ENCODE data around the gene PRKAG2. TPM values are rescaled to one million over a fixed set of nuclear protein-coding genes. Genes with fewer than 3 reads are reported as not detected.
"Not testable (repeated sequence)": the region's sequence is repeated elsewhere in the genome, so short reads cannot be mapped to it uniquely, and the experiment has no call there.

Gene PRKAG2
- total RNA-seq, 2 donors from 2014 or later, result 21.6 to 31.7 TPM

DNA sequence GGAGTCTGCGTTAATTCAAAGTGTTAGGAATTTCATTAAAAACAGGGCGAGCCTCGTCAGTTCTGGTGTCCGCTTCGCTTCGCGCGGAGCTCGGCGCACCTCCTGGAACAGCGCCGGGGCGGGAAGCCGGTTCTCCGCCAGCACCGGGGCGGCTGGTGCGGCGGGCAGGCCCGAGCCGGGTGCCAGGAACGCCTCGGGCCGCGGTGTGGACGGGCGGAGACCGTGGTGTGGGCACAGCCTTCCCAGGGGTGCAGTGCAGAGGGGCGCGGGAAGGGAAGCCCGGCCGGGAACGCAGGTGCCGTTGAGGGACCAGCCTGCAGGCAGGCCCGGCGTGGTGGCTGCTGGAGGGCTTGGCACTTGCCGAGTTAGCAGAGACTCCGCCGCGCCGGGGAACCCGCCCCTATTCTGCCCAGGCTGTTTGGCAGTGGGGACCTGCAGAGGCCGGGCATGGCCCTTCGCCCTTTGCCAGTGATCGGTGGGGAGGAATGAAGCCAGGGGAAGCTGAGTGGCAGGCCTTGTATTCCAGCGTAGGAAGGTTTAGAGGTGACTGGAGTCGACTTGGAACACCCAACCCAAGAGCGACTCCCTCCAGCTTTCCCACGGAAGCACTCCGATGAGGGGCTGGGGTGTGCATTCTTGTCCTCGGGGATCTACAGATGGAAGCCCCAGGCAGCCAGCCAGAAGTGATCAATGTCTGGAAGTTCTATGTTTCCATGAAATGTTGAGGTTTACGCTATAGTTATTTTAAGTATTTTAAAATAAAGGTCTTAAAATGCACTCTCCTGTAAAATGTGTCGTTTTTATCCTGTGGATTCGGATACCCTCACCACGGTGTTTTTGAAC, 356.3 kb downstream of the PRKAG2 start:
- H3K36me3 Mint-ChIP-seq (ENCODE audit: low read depth), result peaks cover 32% of the 10 kb centered on the region
- no peak for ATAC-seq (replicated peaks)
- H3K4me3 Mint-ChIP-seq, result peak overlapping the region; percentile 89
- peak overlapping the region; percentile 96 for H3K27ac Mint-ChIP-seq
- H3K27me3 Mint-ChIP-seq, result no peaks in the 10 kb centered on the region
- H3K9me3 Mint-ChIP-seq, result no peaks in the 10 kb centered on the region
- H3K4me1 Mint-ChIP-seq, result peaks cover 16% of the 10 kb centered on the region

DNA sequence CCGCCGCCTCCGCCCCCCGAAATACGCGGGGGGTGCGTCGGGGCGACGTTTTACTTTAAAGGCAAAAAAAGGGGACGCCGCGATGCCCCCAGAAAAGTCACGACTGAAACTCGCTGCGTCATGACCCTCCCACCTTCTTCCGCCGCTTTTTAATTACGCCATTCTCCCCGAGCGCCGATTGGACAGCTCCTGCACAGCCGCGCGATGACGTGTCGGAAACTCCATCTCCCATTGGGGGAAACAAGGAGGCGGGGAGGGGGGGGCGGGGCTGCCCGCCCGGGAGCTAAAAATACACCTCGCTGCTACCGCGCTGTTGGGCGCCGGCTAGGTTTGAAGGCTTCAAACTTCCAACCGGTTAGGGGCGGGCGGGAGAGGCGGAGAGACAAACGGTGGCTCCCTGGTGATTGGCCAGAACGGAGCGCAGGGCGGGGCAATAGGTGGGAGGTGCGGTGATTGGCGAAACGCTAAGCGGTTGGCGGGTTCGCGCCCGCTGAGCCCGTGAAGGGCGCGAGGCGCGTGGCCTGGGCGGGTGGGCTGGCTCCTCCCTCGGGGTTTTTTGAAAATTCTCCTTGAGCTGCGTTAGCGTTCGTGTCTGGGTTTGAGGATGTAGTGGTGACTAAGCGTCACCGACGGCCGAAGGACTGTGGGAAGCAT, 357.0 kb downstream of the PRKAG2 start, which contains the start of gene RHEB:
RHEB (minus strand) TSS at position 131 of the 654 bp plus-strand sequence. CDS start 384 bp downstream, outside the sequence.
- no peaks in the 10 kb centered on the region for H3K27me3 Mint-ChIP-seq
- peak within 1 kb of the TSS; percentile 89 for H3K4me3 Mint-ChIP-seq
- H3K27ac Mint-ChIP-seq, result peak within 1 kb of the TSS; percentile 96
- H3K9me3 Mint-ChIP-seq, result no peaks in the 10 kb centered on the region
- H3K36me3 Mint-ChIP-seq (ENCODE audit: low read depth), result peaks cover 32% of the 10 kb centered on the region
- ATAC-seq (replicated peaks), result peak; percentile 87
- peaks cover 24% of the 10 kb centered on the region for H3K4me1 Mint-ChIP-seq

DNA sequence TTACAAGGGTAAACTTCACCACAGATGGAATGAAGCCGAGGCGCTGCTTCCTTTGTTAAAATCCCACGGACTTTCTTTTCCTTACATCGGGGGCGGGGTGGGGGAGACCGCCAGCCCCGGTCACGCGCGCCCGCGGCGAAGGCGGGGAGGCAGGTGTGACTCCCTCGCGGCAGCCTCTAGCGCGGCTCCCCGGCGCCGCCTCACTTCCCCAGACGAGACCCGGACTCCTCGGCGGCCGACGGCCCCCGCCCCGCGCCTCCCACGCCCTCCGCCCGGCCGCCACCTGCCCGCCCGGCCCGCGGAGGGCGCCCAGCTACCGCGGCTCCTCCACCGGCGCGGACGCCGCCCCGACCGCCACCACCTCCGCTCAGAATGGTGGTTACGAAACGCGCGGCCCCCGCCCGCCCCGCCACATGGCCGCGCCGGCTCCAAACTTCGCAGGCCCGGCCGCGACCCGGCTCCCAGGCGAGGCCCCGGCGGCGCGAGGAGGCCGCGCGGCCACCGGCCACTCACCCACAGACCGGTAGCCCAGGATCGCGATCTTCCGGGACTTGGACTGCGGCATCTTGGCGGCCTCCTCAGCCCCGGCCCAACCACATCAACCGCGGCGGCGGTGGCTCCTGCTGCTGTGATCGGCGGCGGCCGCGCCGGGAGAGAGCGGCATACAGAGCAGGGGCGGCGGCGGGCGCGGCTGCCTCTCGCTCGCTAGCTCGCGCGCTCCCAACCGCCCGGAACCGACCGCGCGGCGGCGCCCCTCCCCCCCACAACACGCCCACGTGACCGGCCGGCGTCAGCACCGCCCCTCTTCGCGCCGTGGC, 357.8 kb downstream of the PRKAG2 start:
- H3K9me3 Mint-ChIP-seq, H3K27me3 Mint-ChIP-seq: not testable (repeated sequence)
- ATAC-seq (replicated peaks), result peak; percentile 69
- H3K4me3 Mint-ChIP-seq, result peak overlapping the region; percentile 89
- peaks cover 32% of the 10 kb centered on the region for H3K36me3 Mint-ChIP-seq (ENCODE audit: low read depth)
- H3K27ac Mint-ChIP-seq, result peak overlapping the region; percentile 96
- H3K4me1 Mint-ChIP-seq, result peaks cover 29% of the 10 kb centered on the region

DNA sequence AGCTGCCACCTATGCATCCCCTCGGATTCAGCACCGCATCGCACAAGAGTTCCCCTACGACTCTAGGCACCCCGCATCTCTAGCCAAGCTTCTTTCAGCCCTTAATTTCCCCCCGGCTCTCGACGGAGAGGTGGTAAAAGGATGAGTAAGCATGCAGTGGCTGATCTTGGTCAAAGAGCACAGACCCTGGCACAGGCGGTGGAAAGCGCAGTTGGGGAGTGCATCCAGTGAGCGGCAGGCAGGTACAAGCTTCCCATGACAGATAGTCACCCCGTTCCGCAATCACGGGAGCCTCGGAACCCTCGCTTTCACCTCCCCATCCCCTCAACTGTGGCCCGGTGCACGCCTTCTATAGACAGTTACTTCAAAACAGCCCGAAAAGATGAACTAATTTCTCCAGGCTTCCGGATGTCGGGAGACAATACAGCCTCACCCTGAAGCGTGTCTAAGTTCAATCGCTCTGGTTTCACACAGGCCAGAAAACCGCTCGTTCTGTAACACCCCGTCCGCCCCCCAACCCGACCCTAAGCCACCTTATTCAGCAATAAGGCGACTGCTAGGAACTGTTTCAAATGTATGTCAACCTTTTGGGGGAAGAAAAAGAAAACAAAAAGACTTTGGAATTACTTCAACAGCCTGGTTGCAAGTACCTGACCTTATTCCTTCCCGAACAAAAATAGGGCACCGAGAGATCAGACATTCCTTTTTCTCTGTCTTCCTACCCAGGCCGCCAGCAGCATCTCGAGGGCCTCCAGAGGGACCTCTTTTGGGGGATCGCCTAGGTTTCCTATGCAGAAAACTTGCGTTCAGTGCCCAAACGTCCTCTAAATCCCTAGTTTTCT, 358.6 kb downstream of the PRKAG2 start:
- peak; percentile 26 for ATAC-seq (replicated peaks)
- Mint-ChIP-seq H3K4me3 (peak overlapping the region; percentile 89), H3K27me3 (no peaks in the 10 kb centered on the region), H3K27ac (peak overlapping the region; percentile 81), H3K4me1 (peaks cover 34% of the 10 kb centered on the region), H3K9me3 (no peaks in the 10 kb centered on the region), H3K36me3 (ENCODE audit: low read depth) (peaks cover 36% of the 10 kb centered on the region)

DNA sequence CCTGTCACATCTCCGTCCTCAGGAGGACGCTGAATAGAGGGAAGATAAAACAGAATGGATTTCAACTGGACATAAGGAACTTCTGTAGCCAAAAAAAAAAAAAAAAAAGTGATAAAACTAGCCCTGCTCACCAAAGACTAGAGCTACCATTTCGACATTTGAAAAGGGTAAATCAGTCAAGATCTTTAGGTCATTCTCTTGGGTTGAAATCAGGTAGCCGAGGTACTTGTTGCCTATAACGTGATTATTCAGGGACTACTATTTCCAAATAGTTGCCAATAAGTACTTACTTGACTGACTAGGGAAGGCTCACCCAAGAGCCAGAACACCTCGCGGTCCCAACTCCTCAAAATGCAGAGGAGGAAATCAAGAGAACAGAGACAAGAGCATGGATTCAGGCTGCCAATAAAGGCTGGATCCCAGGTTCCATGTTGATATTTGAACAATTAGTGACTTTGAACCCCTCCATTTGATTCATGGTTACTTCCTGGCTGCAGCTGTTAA, 359.3 kb downstream of the PRKAG2 start:
- no peaks in the 10 kb centered on the region for H3K9me3 Mint-ChIP-seq
- peak overlapping the region; percentile 89 for H3K4me3 Mint-ChIP-seq
- H3K27ac Mint-ChIP-seq, result peak overlapping the region; percentile 81
- H3K36me3 Mint-ChIP-seq (ENCODE audit: low read depth), result peaks cover 40% of the 10 kb centered on the region
- peaks cover 39% of the 10 kb centered on the region for H3K4me1 Mint-ChIP-seq
- no peak for ATAC-seq (replicated peaks)
- no peaks in the 10 kb centered on the region for H3K27me3 Mint-ChIP-seq

DNA sequence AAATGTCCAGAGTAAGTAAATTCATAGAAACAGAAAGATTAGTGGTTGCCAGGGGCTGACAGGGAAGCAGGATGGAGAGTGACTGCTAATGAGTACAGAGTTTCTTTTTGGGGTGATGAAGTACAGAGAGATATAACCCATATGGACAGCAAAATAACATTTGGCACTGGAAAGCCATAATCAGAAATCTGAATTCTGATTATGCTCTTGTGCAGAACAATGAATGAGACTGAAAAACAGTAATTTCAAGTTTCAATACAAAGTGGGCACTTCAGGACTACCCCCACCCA, 361.7 kb downstream of the PRKAG2 start:
- no peak for ATAC-seq (replicated peaks)
- H3K4me1 Mint-ChIP-seq, result peaks cover 50% of the 10 kb centered on the region
- no peaks in the 10 kb centered on the region for H3K27me3 Mint-ChIP-seq
- H3K4me3 Mint-ChIP-seq, result peak overlapping the region; percentile 89
- H3K9me3 Mint-ChIP-seq, result no peaks in the 10 kb centered on the region
- peak overlapping the region; percentile 59 for H3K27ac Mint-ChIP-seq
- H3K36me3 Mint-ChIP-seq (ENCODE audit: low read depth), result peaks cover 40% of the 10 kb centered on the region

DNA sequence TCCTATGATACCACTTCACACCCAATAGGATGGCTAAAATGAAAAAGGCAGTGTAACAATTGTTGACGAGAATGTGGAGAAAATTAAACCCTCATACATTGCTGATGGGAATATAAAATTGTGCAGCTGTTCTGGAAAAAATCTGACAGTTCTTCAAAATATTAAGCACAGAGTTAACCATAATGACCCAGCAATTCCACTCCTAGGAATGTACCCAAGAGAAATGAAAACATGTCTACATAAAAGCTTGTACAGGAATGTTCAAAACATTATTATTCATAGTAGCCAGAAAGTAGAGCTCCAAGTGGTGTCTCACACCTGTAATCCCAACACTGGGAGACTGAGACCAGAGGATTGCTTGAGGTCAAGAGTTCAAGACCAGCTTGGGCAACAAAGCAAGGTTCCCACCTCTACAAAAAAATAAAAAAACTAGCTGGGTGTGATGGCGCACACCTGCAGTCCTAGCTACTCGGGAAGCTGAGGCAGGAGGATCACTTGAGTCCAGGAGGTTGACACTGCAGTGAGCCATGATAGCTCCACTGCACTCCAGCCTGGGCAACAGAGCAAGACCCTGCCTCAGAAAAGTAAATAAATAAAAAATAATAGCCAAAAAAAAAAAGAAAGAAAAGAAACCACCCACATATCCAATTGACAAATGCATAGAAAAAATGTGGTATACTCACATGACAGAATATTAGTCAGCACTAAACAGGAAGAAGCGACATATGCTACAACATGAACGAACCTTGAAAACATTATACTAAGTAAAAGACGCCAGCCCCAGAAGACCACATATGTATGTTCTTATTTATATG, 362.2 kb downstream of the PRKAG2 start:
- Mint-ChIP-seq H3K4me1 (peaks cover 55% of the 10 kb centered on the region), H3K36me3 (ENCODE audit: low read depth) (peaks cover 36% of the 10 kb centered on the region), H3K27ac (peak overlapping the region; percentile 59), H3K27me3 (no peaks in the 10 kb centered on the region), H3K9me3 (no peaks in the 10 kb centered on the region), H3K4me3 (peak overlapping the region; percentile 89)
- no peak for ATAC-seq (replicated peaks)

DNA sequence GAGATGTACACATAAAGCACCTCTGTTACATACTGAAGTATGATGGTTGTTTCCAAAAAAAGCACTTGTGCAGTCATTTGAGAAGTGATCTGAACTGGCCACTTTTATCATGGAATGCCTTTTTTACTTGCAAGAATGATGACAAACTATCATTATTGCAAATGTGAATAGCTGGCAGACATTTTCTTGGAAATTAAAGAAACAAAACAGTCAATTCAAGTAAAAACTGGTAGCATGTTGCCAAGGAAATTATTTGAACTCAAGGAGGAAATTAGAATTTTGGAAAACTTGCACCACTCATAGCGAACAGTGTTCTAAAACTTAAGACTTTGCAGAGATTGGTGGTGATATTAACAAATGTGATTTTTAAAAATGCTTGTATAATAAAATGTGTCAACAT, 363.8 kb downstream of the PRKAG2 start:
- Mint-ChIP-seq H3K27me3 (no peaks in the 10 kb centered on the region), H3K4me1 (peaks cover 60% of the 10 kb centered on the region), H3K27ac (no peak overlapping the region), H3K9me3 (no peaks in the 10 kb centered on the region), H3K4me3 (peak overlapping the region; percentile 28), H3K36me3 (ENCODE audit: low read depth) (peaks cover 28% of the 10 kb centered on the region)
- no peak for ATAC-seq (replicated peaks)

DNA sequence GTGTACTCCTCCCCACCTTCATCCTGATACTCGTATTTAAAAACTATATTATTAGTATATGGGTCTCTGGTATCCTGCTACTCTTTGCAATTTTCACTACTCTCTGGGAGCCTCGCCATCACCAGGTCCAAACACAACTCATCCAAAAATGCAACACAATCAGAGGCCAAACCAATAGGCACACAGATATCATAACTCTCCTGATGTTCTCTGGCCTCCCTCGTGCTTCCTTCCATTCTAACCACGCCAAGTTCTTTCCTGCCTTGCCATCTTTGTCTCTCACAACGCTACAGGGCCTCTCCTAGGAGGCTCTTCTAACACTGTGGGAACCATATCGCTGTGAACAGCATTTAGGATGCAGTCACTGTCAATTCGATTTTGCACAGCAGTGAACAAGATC, 364.6 kb downstream of the PRKAG2 start:
- Mint-ChIP-seq H3K27ac (peak overlapping the region; percentile 29), H3K36me3 (ENCODE audit: low read depth) (peaks cover 20% of the 10 kb centered on the region), H3K4me1 (peaks cover 64% of the 10 kb centered on the region), H3K4me3 (no peak overlapping the region), H3K27me3 (no peaks in the 10 kb centered on the region), H3K9me3 (no peaks in the 10 kb centered on the region)
- no peak for ATAC-seq (replicated peaks)

DNA sequence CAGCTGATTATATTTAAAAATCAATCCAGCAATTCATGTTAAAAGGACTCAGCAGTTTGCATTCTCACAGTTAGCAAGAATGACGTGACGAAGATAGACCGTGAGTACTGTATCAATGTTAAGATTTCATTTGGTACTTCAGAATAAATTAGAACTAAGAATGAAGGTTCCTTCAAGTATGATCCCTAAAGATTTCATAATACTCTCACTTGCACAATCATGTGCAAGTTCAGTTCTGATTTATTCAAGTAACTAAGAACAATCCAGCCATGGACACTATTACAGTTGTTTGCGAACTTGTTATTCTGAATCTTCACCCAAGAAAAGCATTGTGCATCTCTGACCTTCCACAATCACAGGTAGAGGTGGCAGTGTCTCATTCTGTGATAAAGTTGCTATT, 365.0 kb downstream of the PRKAG2 start:
- ATAC-seq (replicated peaks), result no peak
- H3K27me3 Mint-ChIP-seq, result no peaks in the 10 kb centered on the region
- H3K36me3 Mint-ChIP-seq (ENCODE audit: low read depth), result peaks cover 16% of the 10 kb centered on the region

DNA sequence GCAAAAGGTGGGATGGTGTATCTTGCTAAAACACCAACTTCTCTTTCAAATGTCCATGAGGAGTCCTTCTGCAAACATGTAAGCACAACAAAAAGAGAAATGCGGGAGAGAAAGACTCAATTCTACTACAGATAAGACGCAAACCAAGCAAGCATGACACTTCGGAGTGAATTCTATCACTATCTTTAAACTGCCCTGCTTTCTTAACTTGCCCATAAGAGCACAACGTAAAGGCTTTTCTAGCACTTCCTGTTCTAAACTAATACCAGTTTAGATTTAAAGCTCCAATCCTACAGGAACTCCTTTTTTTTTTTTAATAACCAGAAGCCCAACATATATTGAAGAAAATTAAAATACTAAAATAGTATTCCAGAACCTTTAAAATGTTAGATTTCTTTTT, 365.6 kb downstream of the PRKAG2 start:
- Mint-ChIP-seq H3K36me3 (ENCODE audit: low read depth) (peaks cover 12% of the 10 kb centered on the region), H3K4me3 (no peak overlapping the region), H3K27ac (no peak overlapping the region), H3K9me3 (no peaks in the 10 kb centered on the region), H3K4me1 (peaks cover 63% of the 10 kb centered on the region), H3K27me3 (no peaks in the 10 kb centered on the region)
- ATAC-seq (replicated peaks), result no peak

More for the DNA sequence above, 365.0 kb downstream of the PRKAG2 start:
- Mint-ChIP-seq H3K4me3 (no peak overlapping the region), H3K9me3 (no peaks in the 10 kb centered on the region), H3K4me1 (peaks cover 64% of the 10 kb centered on the region), H3K27ac (no peak overlapping the region)

DNA sequence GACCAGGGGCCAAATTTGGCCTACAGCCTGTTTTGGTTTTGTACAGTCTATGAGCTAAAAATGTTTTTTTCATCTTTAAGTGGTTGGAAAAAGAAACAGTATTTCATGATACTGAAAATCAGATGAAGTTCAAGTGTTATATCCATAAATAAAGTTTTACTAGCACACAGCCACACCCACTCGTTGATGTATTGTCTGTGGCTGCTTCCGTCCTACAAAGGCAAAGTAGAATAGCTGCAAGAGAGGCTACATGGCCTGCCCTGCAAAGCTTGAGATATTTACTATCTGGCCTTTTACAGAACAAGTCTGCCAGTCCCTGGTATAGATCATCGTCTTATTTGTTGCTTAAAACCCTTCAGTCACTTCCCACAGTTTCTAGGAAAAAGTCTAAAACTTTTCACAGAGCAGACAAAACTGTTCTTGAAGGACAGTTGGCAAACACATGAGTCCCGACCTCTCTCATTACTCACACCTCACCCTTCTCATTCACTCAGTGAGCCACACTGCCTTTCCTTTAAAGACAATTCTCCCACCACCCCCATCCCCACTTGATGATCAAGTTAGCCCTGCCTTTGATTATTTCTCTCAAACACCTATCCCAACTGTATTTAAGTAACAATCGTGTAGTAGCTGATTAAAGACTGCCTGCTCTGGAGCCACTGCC, 367.1 kb downstream of the PRKAG2 start:
- peaks cover 54% of the 10 kb centered on the region for H3K4me1 Mint-ChIP-seq
- H3K27ac Mint-ChIP-seq, result peak overlapping the region; percentile 34
- no peaks in the 10 kb centered on the region for H3K9me3 Mint-ChIP-seq

DNA sequence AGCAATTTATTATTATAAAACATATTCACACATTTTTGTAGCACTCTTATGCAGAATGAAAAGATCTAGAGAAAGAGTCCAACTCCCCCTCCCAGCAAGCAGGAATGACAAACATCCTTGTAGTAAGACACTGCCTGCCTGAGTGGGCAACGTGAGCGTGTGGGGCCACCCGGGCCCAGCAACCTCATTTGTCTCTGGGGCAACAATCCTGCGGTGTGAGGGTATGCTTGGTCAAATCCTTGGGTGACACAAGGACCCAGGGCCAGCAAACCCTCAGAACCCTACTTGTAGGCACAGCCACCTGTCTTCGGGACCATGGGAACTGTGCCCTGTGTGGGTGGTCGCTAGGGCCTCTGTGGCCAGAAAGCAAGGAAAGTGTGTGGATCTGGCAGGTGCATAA, 367.9 kb downstream of the PRKAG2 start:
- no peak for ATAC-seq (replicated peaks)
- H3K4me1 Mint-ChIP-seq, result peaks cover 48% of the 10 kb centered on the region
- H3K27me3 Mint-ChIP-seq, result no peaks in the 10 kb centered on the region
- peaks cover 7% of the 10 kb centered on the region for H3K36me3 Mint-ChIP-seq (ENCODE audit: low read depth)
- no peak overlapping the region for H3K27ac Mint-ChIP-seq
- H3K4me3 Mint-ChIP-seq, result no peak overlapping the region
- H3K9me3 Mint-ChIP-seq, result no peaks in the 10 kb centered on the region

More for the DNA sequence above, 367.1 kb downstream of the PRKAG2 start:
- H3K36me3 Mint-ChIP-seq (ENCODE audit: low read depth), result peaks cover 7% of the 10 kb centered on the region
- peak; percentile 31 for ATAC-seq (replicated peaks)
- H3K4me3 Mint-ChIP-seq, result peak overlapping the region; percentile 5
- H3K27me3 Mint-ChIP-seq, result no peaks in the 10 kb centered on the region
